C4-2B (cell line): ENCODE data around the gene ZEB2.

Experiments used
- H3K27ac ChIP-seq: fragments of 450-650 bp; 2 replicates; pipeline ENCODE4 v1.5.1; 2017
- ZFX ChIP-seq: fragments of 450-650 bp; IDR thresholded peaks from 2 replicates; pipeline ENCODE4 v1.6.1; 2017
- TF ChIP-seq, protein P1 (sequence below): fragments of 450-650 bp; conservative IDR thresholded peaks from 2 replicates; pipeline ENCODE4 v1.5.1; 2017; ENCODE audit warnings: mild to moderate bottlenecking

Gene ZEB2

DNA sequence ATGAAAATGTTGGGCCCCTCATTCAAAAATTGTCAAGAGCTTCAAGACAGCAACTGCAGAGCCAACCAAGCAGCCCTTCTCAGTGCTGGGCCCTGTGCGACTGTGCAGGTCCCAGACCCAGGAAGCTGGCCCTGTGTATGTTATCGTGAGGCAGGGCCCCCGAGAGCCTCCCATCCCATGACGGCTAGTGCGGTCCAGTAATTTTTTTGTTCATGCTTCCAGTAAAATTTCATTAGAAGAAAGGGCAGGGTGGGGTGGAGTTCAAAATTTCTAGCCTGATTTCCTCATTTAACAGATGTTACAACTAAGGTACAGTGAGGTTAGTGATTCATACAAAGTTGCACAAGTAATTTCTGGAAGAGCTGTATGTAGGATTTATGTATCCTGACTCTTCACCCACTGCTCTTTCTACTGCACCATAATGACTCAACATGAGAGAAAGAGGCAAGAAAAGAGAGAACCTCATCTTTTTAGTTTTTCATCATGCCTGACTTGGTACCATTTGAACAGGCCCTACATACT, 105.5 kb downstream of the ZEB2 start:
- TF ChIP-seq, protein P1, sequence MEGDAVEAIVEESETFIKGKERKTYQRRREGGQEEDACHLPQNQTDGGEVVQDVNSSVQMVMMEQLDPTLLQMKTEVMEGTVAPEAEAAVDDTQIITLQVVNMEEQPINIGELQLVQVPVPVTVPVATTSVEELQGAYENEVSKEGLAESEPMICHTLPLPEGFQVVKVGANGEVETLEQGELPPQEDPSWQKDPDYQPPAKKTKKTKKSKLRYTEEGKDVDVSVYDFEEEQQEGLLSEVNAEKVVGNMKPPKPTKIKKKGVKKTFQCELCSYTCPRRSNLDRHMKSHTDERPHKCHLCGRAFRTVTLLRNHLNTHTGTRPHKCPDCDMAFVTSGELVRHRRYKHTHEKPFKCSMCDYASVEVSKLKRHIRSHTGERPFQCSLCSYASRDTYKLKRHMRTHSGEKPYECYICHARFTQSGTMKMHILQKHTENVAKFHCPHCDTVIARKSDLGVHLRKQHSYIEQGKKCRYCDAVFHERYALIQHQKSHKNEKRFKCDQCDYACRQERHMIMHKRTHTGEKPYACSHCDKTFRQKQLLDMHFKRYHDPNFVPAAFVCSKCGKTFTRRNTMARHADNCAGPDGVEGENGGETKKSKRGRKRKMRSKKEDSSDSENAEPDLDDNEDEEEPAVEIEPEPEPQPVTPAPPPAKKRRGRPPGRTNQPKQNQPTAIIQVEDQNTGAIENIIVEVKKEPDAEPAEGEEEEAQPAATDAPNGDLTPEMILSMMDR: no peak
- no peak for TF ChIP-seq ZFX
- H3K27ac ChIP-seq: no peak overlapping the region

DNA sequence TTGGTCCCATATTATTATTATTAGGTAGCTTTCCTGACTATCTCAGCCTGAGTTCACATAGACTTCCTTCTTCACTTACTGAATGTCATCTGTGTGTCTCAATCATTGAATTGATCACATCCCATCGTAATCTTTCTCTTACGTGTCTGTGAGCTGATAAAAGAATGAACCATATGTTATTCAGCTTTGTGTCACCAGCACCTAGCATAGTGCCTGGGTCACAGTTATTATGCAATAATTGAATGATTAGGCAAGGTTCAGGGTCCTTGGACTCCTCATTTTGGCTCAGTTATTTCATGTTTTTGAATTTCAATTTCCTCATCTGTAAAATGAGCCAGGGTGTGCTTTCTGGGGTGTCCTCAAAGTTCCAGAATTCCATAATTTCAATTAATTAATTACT, 107.2 kb downstream of the ZEB2 start:
- H3K27ac ChIP-seq: no peak overlapping the region

DNA sequence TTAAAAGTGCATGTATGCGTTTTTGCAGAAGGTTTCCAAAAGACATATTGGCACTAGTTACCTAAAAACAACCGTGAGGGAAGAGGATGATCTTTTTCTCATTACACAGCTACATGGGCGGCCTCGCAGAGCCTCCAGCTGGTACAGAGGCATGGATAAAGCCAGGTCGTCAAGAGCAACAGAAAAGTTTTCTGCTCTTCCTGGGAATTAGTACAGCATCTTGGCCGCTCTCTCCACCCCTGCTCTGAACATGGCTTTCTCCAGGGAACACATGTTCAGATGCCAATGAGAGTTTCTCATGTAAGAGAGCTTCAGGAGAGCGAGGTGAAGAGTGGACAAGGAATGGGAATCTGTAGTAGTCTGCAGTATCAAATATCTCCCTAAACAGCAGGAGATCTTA, 108.4 kb downstream of the ZEB2 start:
- H3K27ac ChIP-seq: no peak overlapping the region
- no peak for TF ChIP-seq ZFX
- TF ChIP-seq, protein P1: no peak

More for the DNA sequence above, 107.2 kb downstream of the ZEB2 start:
- TF ChIP-seq, protein P1: no peak
- TF ChIP-seq ZFX: no peak

DNA sequence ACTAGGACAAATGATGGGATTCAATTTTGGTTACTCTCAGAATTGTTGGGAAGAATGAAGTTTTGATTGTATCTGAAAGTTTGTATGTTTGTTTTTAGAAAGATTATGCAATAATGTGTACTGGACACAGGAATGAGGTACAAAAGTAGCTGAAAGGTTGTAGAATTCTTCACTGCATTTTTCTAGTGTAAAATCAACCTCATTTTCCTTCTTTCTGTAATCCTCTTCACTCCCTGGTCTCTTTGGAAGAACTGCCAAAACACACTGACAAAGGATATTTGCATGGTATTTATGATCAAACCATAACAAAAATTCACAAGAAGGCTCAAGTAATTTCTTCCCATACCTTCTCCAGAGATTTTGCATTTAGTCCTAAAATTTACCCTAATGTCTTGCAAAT, 110.7 kb downstream of the ZEB2 start:
- H3K27ac ChIP-seq: no peak overlapping the region
- TF ChIP-seq, protein P1: no peak
- no peak for TF ChIP-seq ZFX

DNA sequence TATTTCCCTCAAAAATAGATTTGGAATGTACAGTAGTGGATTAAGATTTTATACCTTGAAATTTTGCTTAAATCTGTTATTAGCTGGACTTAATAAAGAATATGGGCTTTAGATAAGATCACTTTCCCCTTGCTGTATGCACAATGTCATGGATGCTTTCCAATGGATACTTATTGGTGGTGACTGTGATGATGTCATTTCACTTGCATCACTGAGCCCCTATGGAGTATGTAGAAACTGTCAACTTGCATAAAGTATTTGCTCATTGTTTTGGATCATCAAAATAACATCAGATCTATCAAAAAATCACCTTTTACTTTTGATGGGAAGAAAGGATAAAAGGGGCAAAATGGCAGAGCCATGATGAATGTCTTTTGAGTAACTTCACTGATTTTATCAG, 112.7 kb downstream of the ZEB2 start:
- H3K27ac ChIP-seq: no peak overlapping the region
- TF ChIP-seq, protein P1: no peak
- no peak for TF ChIP-seq ZFX

DNA sequence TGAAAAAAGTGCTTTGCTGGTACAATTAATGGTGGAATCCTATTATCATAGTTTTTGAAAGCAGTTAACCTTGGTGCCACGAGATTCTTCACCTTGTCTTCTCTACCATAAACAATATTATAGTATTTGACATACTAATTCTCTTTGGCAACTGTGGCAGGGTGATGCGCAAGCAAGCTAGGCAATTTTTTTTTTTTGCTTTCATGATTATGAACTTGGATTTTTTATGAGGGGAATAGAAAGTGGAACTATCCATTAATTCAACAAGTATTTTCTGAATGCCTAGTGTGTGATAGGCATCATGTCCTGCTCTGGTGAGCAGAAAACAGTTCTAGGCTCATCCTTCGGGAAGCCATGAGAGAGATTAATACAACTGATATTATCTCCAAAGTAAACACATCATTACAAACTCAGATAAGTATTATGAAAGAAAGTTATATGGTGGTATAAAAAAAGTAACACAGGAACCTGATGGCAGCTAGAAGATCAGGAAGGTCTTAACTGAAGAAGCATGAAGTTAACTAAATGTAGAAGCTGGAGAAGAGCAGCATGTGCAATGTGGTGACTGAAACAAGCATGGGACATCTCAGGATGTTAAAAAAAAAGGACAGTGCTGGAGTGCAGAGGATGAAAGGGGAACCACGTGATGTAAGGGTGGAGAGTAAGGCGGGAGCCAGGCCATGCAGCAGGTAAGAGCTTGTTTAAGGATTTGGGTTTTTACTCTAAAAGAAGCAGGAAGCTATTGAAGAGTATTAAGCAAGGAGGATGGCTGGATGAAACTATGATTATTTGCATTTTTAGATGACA, 113.7 kb downstream of the ZEB2 start:
- TF ChIP-seq ZFX: no peak
- TF ChIP-seq, protein P1: no peak
- no peak overlapping the region for H3K27ac ChIP-seq

DNA sequence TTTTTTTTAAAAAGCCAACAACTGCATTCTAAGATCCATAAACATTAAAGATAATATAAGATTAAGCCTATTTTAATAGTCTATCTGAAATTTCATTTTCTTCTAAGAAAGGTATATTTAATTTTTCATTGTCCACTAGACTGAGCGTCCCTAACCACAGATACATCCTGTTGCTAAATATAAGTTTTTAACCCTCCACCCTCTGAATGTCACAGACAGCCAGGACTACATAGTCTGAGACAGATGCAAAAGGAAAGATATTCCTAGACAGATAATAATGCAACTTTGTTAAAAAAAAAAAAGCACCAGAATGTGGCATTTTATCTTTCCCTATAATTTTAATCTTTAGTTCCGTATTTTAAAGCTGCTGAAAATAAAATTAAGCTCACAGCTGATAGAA, 114.6 kb downstream of the ZEB2 start:
- H3K27ac ChIP-seq: no peak overlapping the region
- TF ChIP-seq ZFX: no peak
- TF ChIP-seq, protein P1: no peak
